ENCODE measurements around the gene NT5DC3. TPM values are rescaled to one million over a fixed set of nuclear protein-coding genes. Genes with fewer than 3 reads are reported as not detected.

NT5DC3 gene
- total and polyA plus RNA-seq, 2 donors (not counting 3 experiments of a cell fraction or from before 2014, with no cell fraction given), result 1.5 to 6.7 TPM

DNA sequence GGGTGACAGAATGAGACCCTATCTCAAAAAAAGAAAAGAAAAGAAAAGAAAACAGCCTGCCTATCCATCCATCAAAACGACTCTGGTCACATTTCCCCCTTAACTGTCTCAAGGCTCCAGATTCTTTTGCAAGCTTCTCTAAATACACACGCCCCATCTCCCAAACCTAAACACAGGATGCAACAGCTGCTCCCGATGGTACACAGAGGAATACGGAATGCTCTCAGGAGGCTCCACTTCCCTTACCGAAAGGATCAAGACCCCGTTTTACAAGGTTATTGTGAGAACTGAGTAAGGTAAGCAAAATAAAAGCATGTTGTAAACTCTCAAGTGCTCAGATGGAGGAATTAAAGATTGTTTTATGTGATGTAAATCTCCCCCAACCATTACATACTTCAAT is 62.3 kb downstream of the NT5DC3 start:
- Histone ChIP-seq H3K9me3 (replicated peaks; ENCODE audit: control insufficient read depth, insufficient read depth, low read length) (no peaks in the 10 kb centered on the region), H3K9ac (replicated peaks; ENCODE audit: extremely low read depth, insufficient read depth, low read length) (no peak overlapping the region), H2AFZ (ENCODE audit: low read depth, low read length) (no peak overlapping the region), H3K79me2 (ENCODE audit: control insufficient read depth, insufficient read depth, low read length) (no peaks in the 10 kb centered on the region), H3K27ac (ENCODE audit: insufficient read depth, low read depth, low read length) (no peak overlapping the region), H3K4me3 (replicated peaks in 1 of 3; ENCODE audit: insufficient read depth in 1 of 3, low read depth in 1 of 3, low read length in 3 of 3) (no peak overlapping the region), H3K27me3 (ENCODE audit: control insufficient read depth in 2 of 2, insufficient read depth in 2 of 2, low read length in 2 of 2) (no peaks in the 10 kb centered on the region), H3K4me2 (ENCODE audit: insufficient read depth, low read length) (no peak overlapping the region), H3K9me1 (replicated peaks; ENCODE audit: control insufficient read depth, extremely low read depth, insufficient read depth, low read length) (no peaks in the 10 kb centered on the region), H3K36me3 (ENCODE audit: control insufficient read depth in 2 of 2, extremely low read depth in 1 of 2, insufficient read depth in 2 of 2, low read length in 2 of 2) (no peaks in the 10 kb centered on the region), H4K20me1 (replicated peaks; ENCODE audit: control insufficient read depth, extremely low read depth, insufficient read depth, low read length) (no peaks in the 10 kb centered on the region), H3K4me1 (ENCODE audit: control insufficient read depth, extremely low read depth, insufficient read depth, low read length) (no peaks in the 10 kb centered on the region)
- no TSS peak for BruUV-seq (replicated peaks)
- POLR2A ChIA-PET, result no interaction called here
- dilution Hi-C loops (cut with MboI; ENCODE audit: extremely low pct_ligation_motif_present, low sequenced_read_pairs), result no loop called here
- FAIRE-seq (no peak), DNase-seq (ENCODE audit: low read depth, low spot score) (no peak)
- CTCF ChIA-PET, result no interaction called here
- intact Hi-C loops (cut with micrococcal nuclease), result no loop called here
- no peak for TF ChIP-seq MYC (IDR thresholded peaks at IDR 0.05; ENCODE audit: low read depth, low read length)
- TF ChIP-seq JUN (IDR thresholded peaks at IDR 0.05; ENCODE audit: borderline replicate concordance, insufficient read depth, insufficient read length, low read depth), result no peak
- TF ChIP-seq EZH2 (IDR thresholded peaks at IDR 0.05; ENCODE audit: borderline replicate concordance, low read depth, low read length, severe bottlenecking), result no peak
- TF ChIP-seq CTCF (IDR thresholded peaks at IDR 0.05; ENCODE audit: extremely low read depth in 1 of 2, insufficient read depth in 1 of 2, low read depth in 1 of 2, low read length in 2 of 2), result no peak
- no peak for TF ChIP-seq POLR2AphosphoS5 (IDR thresholded peaks at IDR 0.05; ENCODE audit: insufficient read depth, low read depth, low read length)
- no peak for TF ChIP-seq GATA2 (IDR thresholded peaks at IDR 0.05; ENCODE audit: insufficient read depth, insufficient read length, low read depth, low read length)
- TF ChIP-seq POLR2A (IDR thresholded peaks at IDR 0.05; ENCODE audit: low read depth, low read length), result no peak
- TF ChIP-seq FOS (IDR thresholded peaks at IDR 0.05; ENCODE audit: borderline replicate concordance, insufficient read depth, low read length), result no peak
- no peak for TF ChIP-seq MAX (IDR thresholded peaks at IDR 0.05; ENCODE audit: insufficient read depth, insufficient read length)

All from endothelial cell of umbilical vein (primary cell).